Gastrocnemius medialis (tissue), 4 donors: ENCODE measurements around the gene HTR4. TPM values are rescaled to one million over a fixed set of nuclear protein-coding genes. Genes with fewer than 3 reads are reported as not detected.

Experiments used
- ATAC-seq, 2 donors: fragments of 150-250 bp; one replicate each; pipeline ENCODE4 v1.9.1; 2016
- DNase-seq, 2 donors: peaks; one replicate each; pipeline ENCODE4 v3.0.0-alpha.2; 2019
- H3K27ac ChIP-seq, 4 donors: fragments of 200-600 bp; sonication (generic); 1 replicate in 1 of 4; 2 replicates in 3 of 4; pipeline ENCODE4 v1.5.1; 2016 to 2018; ENCODE audit warnings: mild to moderate bottlenecking in 2 of 4, moderate library complexity in 1 of 4
- H3K27me3 ChIP-seq, 3 donors: fragments of 200-600 bp; sonication (generic) in 2 of 3; 1 replicate in 1 of 3; 2 replicates in 2 of 3; pipeline versions ENCODE4 v1.5.1 to v1.6.0; 2016 to 2019; ENCODE audit warnings: mild to moderate bottlenecking in 1 of 3, moderate library complexity in 1 of 3
- H3K36me3 ChIP-seq, 2 donors: fragments of 200-600 bp; sonication (generic) in 1 of 2; one replicate each; pipeline ENCODE4 v1.5.1; 2017 to 2018
- H3K4me1 ChIP-seq, 2 donors: fragments of 200-600 bp; sonication (generic) in 1 of 2; one replicate each; pipeline ENCODE4 v1.5.1; 2016 to 2017; ENCODE audit warnings: mild to moderate bottlenecking in 2 of 2
- H3K4me3 ChIP-seq, 4 donors: fragments of 200-600 bp; sonication (generic) in 3 of 4; 1 replicate in 1 of 4; 2 replicates in 3 of 4; pipeline ENCODE4 v1.5.1; 2016 to 2019; ENCODE audit warnings: mild to moderate bottlenecking in 2 of 4
- H3K9me3 ChIP-seq, 3 donors: fragments of 200-600 bp; sonication (generic) in 2 of 3; 1 replicate in 1 of 3; 2 replicates in 2 of 3; pipeline ENCODE4 v1.5.1; 2016 to 2019
- POLR2A ChIP-seq, 2 donors: fragments of 450-650 bp; IDR thresholded peaks; one replicate each; pipeline ENCODE4 v1.6.1; 2017; ENCODE audit warnings: antibody characterized with exemption in 2 of 2, mild to moderate bottlenecking in 2 of 2, moderate library complexity in 2 of 2
- in situ Hi-C, 4 donors: fragments of 200-750 bp; cut with MboI; loops; one replicate each; pipeline versions ENCODE4 v1.15.0 to v1.8.0; 2017; ENCODE audit warnings: low sequenced_read_pairs in 4 of 4
- intact Hi-C: fragments of 100-400 bp; cut with DNase I; formaldehyde crosslinking; loops from one replicate; pipeline ENCODE4 v1.15.1; 2023; ENCODE audit warnings: low total_unique reads
- total RNA-seq, 4 donors: library from RNA; depleted of rRNA; stranded (reverse); fragments of >200 nt; gene quantifications; one replicate each; pipeline versions ENCODE4 v1.1.0 to v1.2.3, GENCODE V29; 2016
- TF ChIP-seq, protein P1 (sequence below), 5 experiments: fragments of 450-650 bp in 3 of 5; fragments of 200-600 bp in 2 of 5; sonication (generic) in 2 of 5; IDR thresholded peaks in 4 of 5; conservative IDR thresholded peaks in 1 of 5; 1 replicate in 4 of 5; 2 replicates in 1 of 5; pipeline ENCODE4 v1.5.1; 2016 to 2019; ENCODE audit warnings: antibody characterized with exemption in 5 of 5, mild to moderate bottlenecking in 3 of 5, moderate library complexity in 3 of 5

The HTR4 gene
- total RNA-seq, 4 donors from 2014 or later = 0.41 to 0.51 TPM; not detected in 2

GRCh38 chr5:148515460-148515859 lies 138.9 kb downstream of the HTR4 start:
- H3K27me3 ChIP-seq = no peaks in the 10 kb centered on the region
- in situ Hi-C loops = no loop called here
- intact Hi-C loops = no loop called here
- no peaks in the 10 kb centered on the region for H3K36me3 ChIP-seq
- no peaks in the 10 kb centered on the region for H3K9me3 ChIP-seq
- H3K27ac ChIP-seq = no peak overlapping the region
- ATAC-seq (no peak), DNase-seq (no peak)
- no peaks in the 10 kb centered on the region for H3K4me1 ChIP-seq
- no peak overlapping the region for H3K4me3 ChIP-seq
- TF ChIP-seq, protein P1, sequence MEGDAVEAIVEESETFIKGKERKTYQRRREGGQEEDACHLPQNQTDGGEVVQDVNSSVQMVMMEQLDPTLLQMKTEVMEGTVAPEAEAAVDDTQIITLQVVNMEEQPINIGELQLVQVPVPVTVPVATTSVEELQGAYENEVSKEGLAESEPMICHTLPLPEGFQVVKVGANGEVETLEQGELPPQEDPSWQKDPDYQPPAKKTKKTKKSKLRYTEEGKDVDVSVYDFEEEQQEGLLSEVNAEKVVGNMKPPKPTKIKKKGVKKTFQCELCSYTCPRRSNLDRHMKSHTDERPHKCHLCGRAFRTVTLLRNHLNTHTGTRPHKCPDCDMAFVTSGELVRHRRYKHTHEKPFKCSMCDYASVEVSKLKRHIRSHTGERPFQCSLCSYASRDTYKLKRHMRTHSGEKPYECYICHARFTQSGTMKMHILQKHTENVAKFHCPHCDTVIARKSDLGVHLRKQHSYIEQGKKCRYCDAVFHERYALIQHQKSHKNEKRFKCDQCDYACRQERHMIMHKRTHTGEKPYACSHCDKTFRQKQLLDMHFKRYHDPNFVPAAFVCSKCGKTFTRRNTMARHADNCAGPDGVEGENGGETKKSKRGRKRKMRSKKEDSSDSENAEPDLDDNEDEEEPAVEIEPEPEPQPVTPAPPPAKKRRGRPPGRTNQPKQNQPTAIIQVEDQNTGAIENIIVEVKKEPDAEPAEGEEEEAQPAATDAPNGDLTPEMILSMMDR (IDR thresholded peaks at IDR 0.05 in 4 of 5, conservative IDR thresholded peaks at IDR 0.05 in 1 of 5) = no peak
- TF ChIP-seq POLR2A (IDR thresholded peaks at IDR 0.05) = no peak

DNA sequence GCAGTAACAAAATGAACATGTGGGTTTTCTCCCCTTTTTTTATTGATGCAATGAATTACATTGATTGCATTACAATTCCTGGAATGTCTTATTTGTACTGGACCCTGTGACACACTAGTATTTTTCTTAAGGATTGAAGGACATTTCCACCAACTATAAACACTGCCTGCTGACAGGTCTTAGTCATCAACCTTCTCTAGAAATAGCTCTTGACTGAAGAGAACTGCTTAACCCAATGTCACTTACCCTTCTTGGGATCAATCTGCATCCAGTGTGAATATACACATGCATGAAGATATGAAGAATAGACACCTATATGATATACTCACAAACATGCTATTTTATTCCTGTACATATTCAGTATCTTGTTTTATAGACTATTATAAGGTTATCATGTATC lies 140.0 kb downstream of the HTR4 start:
- ATAC-seq (no peak), DNase-seq (no peak)
- Histone ChIP-seq H3K27me3 (no peaks in the 10 kb centered on the region), H3K4me3 (no peak overlapping the region), H3K4me1 (no peaks in the 10 kb centered on the region), H3K9me3 (no peaks in the 10 kb centered on the region), H3K36me3 (no peaks in the 10 kb centered on the region), H3K27ac (no peak overlapping the region)
- intact Hi-C loops = no loop called here
- no peak for TF ChIP-seq POLR2A (IDR thresholded peaks at IDR 0.05)
- TF ChIP-seq, protein P1 (IDR thresholded peaks at IDR 0.05 in 4 of 5, conservative IDR thresholded peaks at IDR 0.05 in 1 of 5) = no peak
- in situ Hi-C loops = no loop called here

- Histone ChIP-seq H3K4me1 (no peaks in the 10 kb centered on the region), H3K27me3 (no peaks in the 10 kb centered on the region), H3K4me3 (no peak overlapping the region), H3K9me3 (no peaks in the 10 kb centered on the region), H3K27ac (no peak overlapping the region), H3K36me3 (no peaks in the 10 kb centered on the region)
- intact Hi-C loops = no loop called here
- in situ Hi-C loops = no loop called here
- TF ChIP-seq, protein P1 (IDR thresholded peaks at IDR 0.05 in 4 of 5, conservative IDR thresholded peaks at IDR 0.05 in 1 of 5) = no peak
- no peak for TF ChIP-seq POLR2A (IDR thresholded peaks at IDR 0.05)
- ATAC-seq = no peak
- no peak for DNase-seq
Observed at GRCh38 chr5:148512498-148512897, 141.8 kb downstream of the HTR4 start.

DNA sequence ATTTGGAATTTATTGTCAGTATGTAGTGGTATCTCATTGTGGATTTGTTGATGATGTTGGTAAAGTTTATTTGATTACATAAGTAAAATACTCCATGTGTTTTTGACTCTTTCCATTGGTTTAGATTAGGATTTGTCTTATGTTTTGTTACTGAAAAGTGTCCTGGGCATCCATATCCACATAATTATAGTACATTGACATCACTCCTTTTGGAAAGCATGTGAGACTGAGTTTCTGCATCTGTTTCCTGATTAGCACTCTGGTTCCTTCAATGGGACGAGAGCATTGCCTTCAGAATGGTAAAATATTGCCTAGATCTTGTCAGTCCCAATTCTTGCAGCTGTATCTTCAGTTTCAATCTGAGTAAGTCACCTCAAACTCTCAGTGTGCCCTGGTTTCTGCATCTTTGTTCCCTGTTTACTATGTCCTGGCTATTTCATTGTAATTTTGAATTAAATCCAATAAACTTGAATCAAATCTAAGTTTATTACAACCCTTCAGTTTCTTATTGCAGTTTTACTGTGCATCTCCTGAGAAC lies 142.4 kb downstream of the HTR4 start:
- Histone ChIP-seq H3K9me3 (no peaks in the 10 kb centered on the region), H3K36me3 (no peaks in the 10 kb centered on the region), H3K27me3 (no peaks in the 10 kb centered on the region), H3K4me3 (no peak overlapping the region), H3K4me1 (no peaks in the 10 kb centered on the region), H3K27ac (no peak overlapping the region)
- in situ Hi-C loops = no loop called here
- intact Hi-C loops = no loop called here
- DNase-seq (no peak), ATAC-seq (no peak)
- no peak for TF ChIP-seq POLR2A (IDR thresholded peaks at IDR 0.05)
- TF ChIP-seq, protein P1 (IDR thresholded peaks at IDR 0.05 in 4 of 5, conservative IDR thresholded peaks at IDR 0.05 in 1 of 5) = no peak

GRCh38 chr5:148509893-148510292 lies 144.4 kb downstream of the HTR4 start:
- intact Hi-C loops = no loop called here
- Histone ChIP-seq H3K36me3 (no peaks in the 10 kb centered on the region), H3K9me3 (no peaks in the 10 kb centered on the region), H3K27me3 (no peaks in the 10 kb centered on the region), H3K4me3 (no peak overlapping the region), H3K4me1 (no peaks in the 10 kb centered on the region), H3K27ac (no peak overlapping the region)
- in situ Hi-C loops = no loop called here
- no peak for ATAC-seq
- no peak for TF ChIP-seq POLR2A (IDR thresholded peaks at IDR 0.05)
- TF ChIP-seq, protein P1 (IDR thresholded peaks at IDR 0.05 in 4 of 5, conservative IDR thresholded peaks at IDR 0.05 in 1 of 5) = no peak
- DNase-seq = no peak
